ENCODE data around the gene PPTC7.
"Not testable (repeated sequence)": the region's sequence is repeated elsewhere in the genome, so short reads cannot be mapped to it uniquely, and the experiment has no call there.

Gene PPTC7

DNA sequence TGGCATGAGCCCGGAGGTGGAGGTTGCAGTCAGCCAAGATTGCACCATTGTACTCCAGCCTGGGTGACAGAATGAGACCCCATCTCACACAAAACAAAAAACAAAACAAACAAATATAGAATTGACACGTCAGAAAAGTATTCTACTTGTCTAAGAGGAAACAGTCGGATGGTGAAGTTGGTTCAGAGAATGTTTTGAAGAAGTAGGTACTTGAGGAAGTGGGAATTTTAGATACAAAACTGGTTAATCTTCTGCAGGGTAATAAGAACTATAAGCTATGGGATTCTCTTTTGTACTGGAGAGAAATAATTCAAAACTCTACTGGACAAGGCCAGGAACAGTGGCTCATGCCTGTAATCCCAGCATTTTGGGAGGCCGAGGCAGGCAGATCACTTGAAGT is 16.2 kb upstream of the PPTC7 start:
- Histone ChIP-seq H2AFZ (ENCODE audit: low read length) (no peak overlapping the region), H3K27ac (replicated peaks; ENCODE audit: low read length) (no peak overlapping the region), H3K18ac (ENCODE audit: low read length) (no peak overlapping the region), H3K4ac (ENCODE audit: low read length) (no peak overlapping the region), H2AK5ac (ENCODE audit: low read depth, low read length) (no peak overlapping the region), H2BK15ac (ENCODE audit: low read length) (no peak overlapping the region), H2BK12ac (ENCODE audit: low read length) (no peak overlapping the region), H3K36me3 (replicated peaks in 1 of 2; ENCODE audit: control insufficient read depth in 2 of 2, insufficient read depth in 2 of 2, low read length in 2 of 2) (no peaks in the 10 kb centered on the region), H3K9ac (ENCODE audit: low read depth, low read length, poor library complexity) (no peak overlapping the region), H4K8ac (ENCODE audit: low read depth, low read length) (no peak overlapping the region), H3K23ac (ENCODE audit: low read depth, low read length, poor library complexity) (no peak overlapping the region), H3K4me3 (ENCODE audit: low read length in 2 of 2) (no peak overlapping the region), H4K91ac (ENCODE audit: low read depth, low read length, poor library complexity) (no peak overlapping the region), H3K27me3 (ENCODE audit: control insufficient read depth in 3 of 3, insufficient read depth in 3 of 3, low read depth in 1 of 3, low read length in 3 of 3) (no peaks in the 10 kb centered on the region), H3K14ac (ENCODE audit: low read length) (no peak overlapping the region), H3K9me3 (replicated peaks in 1 of 2; ENCODE audit: control insufficient read depth in 2 of 2, insufficient read depth in 1 of 2, low read depth in 1 of 2, low read length in 2 of 2) (no peaks in the 10 kb centered on the region), H3K79me1 (ENCODE audit: low read depth, low read length) (no peaks in the 10 kb centered on the region), H2BK120ac (ENCODE audit: low read depth, low read length) (no peak overlapping the region), H3K4me2 (ENCODE audit: insufficient read depth, low read length, poor library complexity, severe bottlenecking) (no peak overlapping the region), H2BK5ac (ENCODE audit: low read length) (no peak overlapping the region), H3K4me1 (ENCODE audit: control insufficient read depth in 2 of 2, insufficient read depth in 1 of 2, low read depth in 1 of 2, low read length in 2 of 2) (no peaks in the 10 kb centered on the region)
- no peak for DNase-seq (ENCODE audit: low spot score)
- WGBS, 2 donors (ENCODE audit: extremely low coverage in 2 of 2, insufficient read length in 2 of 2, insufficient replicate concordance in 1 of 2): no CpG with 5 or more reads among the region's 4 CpGs

DNA sequence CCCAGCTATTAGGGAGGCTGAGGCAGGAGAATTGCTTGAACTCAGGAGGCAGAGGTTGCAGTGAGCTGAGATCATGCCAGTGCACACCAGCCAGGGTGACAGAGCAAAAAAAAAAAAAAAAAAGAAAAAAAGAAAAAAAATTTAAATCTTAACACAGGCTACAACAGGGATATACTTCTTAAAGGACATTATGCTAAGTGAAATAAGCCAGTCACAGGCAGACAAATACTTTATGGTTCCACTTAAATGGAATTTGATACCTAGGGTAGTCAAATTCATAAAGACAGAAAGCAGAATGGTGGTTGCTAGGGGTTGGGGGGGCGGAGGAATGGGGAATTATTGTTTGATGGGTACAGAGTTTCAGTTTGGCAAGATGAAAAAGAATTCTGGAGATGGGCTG is 14.8 kb upstream of the PPTC7 start:
- Histone ChIP-seq H3K27ac (replicated peaks; ENCODE audit: low read length) (no peak overlapping the region), H4K8ac (ENCODE audit: low read depth, low read length) (no peak overlapping the region), H3K23ac (ENCODE audit: low read depth, low read length, poor library complexity) (no peak overlapping the region), H3K4me2 (ENCODE audit: insufficient read depth, low read length, poor library complexity, severe bottlenecking) (no peak overlapping the region), H3K36me3 (replicated peaks in 1 of 2; ENCODE audit: control insufficient read depth in 2 of 2, insufficient read depth in 2 of 2, low read length in 2 of 2) (no peaks in the 10 kb centered on the region), H3K79me1 (ENCODE audit: low read depth, low read length) (no peaks in the 10 kb centered on the region), H3K9ac (ENCODE audit: low read depth, low read length, poor library complexity) (no peak overlapping the region), H2BK5ac (ENCODE audit: low read length) (no peak overlapping the region), H3K14ac (ENCODE audit: low read length) (no peak overlapping the region), H3K18ac (ENCODE audit: low read length) (no peak overlapping the region), H4K91ac (ENCODE audit: low read depth, low read length, poor library complexity) (no peak overlapping the region), H3K4me1 (ENCODE audit: control insufficient read depth in 2 of 2, insufficient read depth in 1 of 2, low read depth in 1 of 2, low read length in 2 of 2) (no peaks in the 10 kb centered on the region), H2BK12ac (ENCODE audit: low read length) (no peak overlapping the region), H3K4ac (ENCODE audit: low read length) (no peak overlapping the region), H2AFZ (ENCODE audit: low read length) (no peak overlapping the region), H3K27me3 (ENCODE audit: control insufficient read depth in 3 of 3, insufficient read depth in 3 of 3, low read depth in 1 of 3, low read length in 3 of 3) (no peaks in the 10 kb centered on the region), H2BK15ac (ENCODE audit: low read length) (no peak overlapping the region), H2BK120ac (ENCODE audit: low read depth, low read length) (no peak overlapping the region), H3K4me3 (ENCODE audit: low read length in 2 of 2) (no peak overlapping the region), H3K9me3 (replicated peaks in 1 of 2; ENCODE audit: control insufficient read depth in 2 of 2, insufficient read depth in 1 of 2, low read depth in 1 of 2, low read length in 2 of 2) (no peaks in the 10 kb centered on the region), H2AK5ac (ENCODE audit: low read depth, low read length) (no peak overlapping the region)
- WGBS, 2 donors (ENCODE audit: extremely low coverage in 2 of 2, insufficient read length in 2 of 2, insufficient replicate concordance in 1 of 2): no CpG with 5 or more reads among the region's 1 CpG
- no peak for DNase-seq (ENCODE audit: low spot score)

DNA sequence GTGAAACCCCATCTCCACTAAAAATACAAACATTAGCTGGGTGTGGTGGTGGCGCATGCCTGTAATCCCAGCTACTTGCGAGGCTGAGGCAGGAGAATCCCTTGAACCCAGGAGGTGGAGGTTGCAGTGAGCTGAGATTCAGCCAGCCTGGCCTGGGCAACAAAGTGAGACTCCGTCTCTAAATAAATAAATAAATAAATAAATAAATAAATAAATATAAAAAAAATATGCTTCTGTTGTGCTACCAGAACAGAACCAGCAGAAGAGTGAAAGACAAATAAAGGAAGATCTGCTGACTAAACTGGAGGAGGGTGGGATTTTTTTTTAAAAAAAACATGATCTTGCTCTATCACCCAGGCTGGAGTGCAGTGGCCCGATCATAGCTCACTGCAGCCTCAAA is 9.8 kb upstream of the PPTC7 start:
- not testable (repeated sequence) for H4K8ac ChIP-seq (ENCODE audit: low read depth, low read length); H3K4me3 ChIP-seq (ENCODE audit: low read length in 2 of 2); H3K23ac ChIP-seq (ENCODE audit: low read depth, low read length, poor library complexity); H4K91ac ChIP-seq (ENCODE audit: low read depth, low read length, poor library complexity); H3K27me3 ChIP-seq (ENCODE audit: control insufficient read depth in 3 of 3, insufficient read depth in 3 of 3, low read depth in 1 of 3, low read length in 3 of 3); H2AK5ac ChIP-seq (ENCODE audit: low read depth, low read length); H3K4ac ChIP-seq (ENCODE audit: low read length); H2BK120ac ChIP-seq (ENCODE audit: low read depth, low read length); DNase-seq (ENCODE audit: low spot score); H3K4me1 ChIP-seq (ENCODE audit: control insufficient read depth in 2 of 2, insufficient read depth in 1 of 2, low read depth in 1 of 2, low read length in 2 of 2); H2BK12ac ChIP-seq (ENCODE audit: low read length); H3K36me3 ChIP-seq (replicated peaks in 1 of 2; ENCODE audit: control insufficient read depth in 2 of 2, insufficient read depth in 2 of 2, low read length in 2 of 2); H2BK15ac ChIP-seq (ENCODE audit: low read length); H3K27ac ChIP-seq (replicated peaks; ENCODE audit: low read length); H3K79me1 ChIP-seq (ENCODE audit: low read depth, low read length); H3K9me3 ChIP-seq (replicated peaks in 1 of 2; ENCODE audit: control insufficient read depth in 2 of 2, insufficient read depth in 1 of 2, low read depth in 1 of 2, low read length in 2 of 2); H3K14ac ChIP-seq (ENCODE audit: low read length); H2BK5ac ChIP-seq (ENCODE audit: low read length); H2AFZ ChIP-seq (ENCODE audit: low read length); H3K9ac ChIP-seq (ENCODE audit: low read depth, low read length, poor library complexity); H3K18ac ChIP-seq (ENCODE audit: low read length); H3K4me2 ChIP-seq (ENCODE audit: insufficient read depth, low read length, poor library complexity, severe bottlenecking)
- no CpG with 5 or more reads among the region's 4 CpGs for WGBS, 2 donors (ENCODE audit: extremely low coverage in 2 of 2, insufficient read length in 2 of 2, insufficient replicate concordance in 1 of 2)

DNA sequence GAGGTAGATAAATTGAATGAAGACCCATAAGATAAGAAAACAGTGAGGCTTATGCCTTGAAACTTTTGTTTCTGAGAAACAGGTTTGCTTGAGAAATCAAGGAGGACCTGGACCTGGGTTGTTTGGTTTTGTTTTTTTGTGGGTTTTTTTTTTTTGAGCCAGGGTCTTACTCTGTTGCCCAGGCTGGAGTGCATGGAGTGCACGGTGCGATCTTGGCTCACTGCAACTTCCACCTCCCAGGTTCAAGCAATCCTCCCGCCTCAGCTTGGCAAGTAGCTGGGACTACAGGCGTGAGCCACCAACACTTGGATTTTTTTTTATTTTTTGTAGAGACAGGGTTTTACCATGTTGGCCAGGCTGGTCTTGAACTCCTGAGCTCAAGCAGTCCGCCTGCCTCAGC is 9.0 kb upstream of the PPTC7 start:
- Histone ChIP-seq H3K27me3 (ENCODE audit: control insufficient read depth in 3 of 3, insufficient read depth in 3 of 3, low read depth in 1 of 3, low read length in 3 of 3) (no peaks in the 10 kb centered on the region), H2BK120ac (ENCODE audit: low read depth, low read length) (no peak overlapping the region), H3K4me1 (ENCODE audit: control insufficient read depth in 2 of 2, insufficient read depth in 1 of 2, low read depth in 1 of 2, low read length in 2 of 2) (peaks cover 4 to 5% of the 10 kb centered on the region in 2 donors), H3K4ac (ENCODE audit: low read length) (no peak overlapping the region), H4K91ac (ENCODE audit: low read depth, low read length, poor library complexity) (no peak overlapping the region), H2BK12ac (ENCODE audit: low read length) (no peak overlapping the region), H3K36me3 (replicated peaks in 1 of 2; ENCODE audit: control insufficient read depth in 2 of 2, insufficient read depth in 2 of 2, low read length in 2 of 2) (no peaks in the 10 kb centered on the region), H3K27ac (replicated peaks; ENCODE audit: low read length) (no peak overlapping the region), H4K8ac (ENCODE audit: low read depth, low read length) (no peak overlapping the region), H3K9me3 (replicated peaks in 1 of 2; ENCODE audit: control insufficient read depth in 2 of 2, insufficient read depth in 1 of 2, low read depth in 1 of 2, low read length in 2 of 2) (no peaks in the 10 kb centered on the region), H3K14ac (ENCODE audit: low read length) (no peak overlapping the region), H2BK15ac (ENCODE audit: low read length) (no peak overlapping the region), H3K9ac (ENCODE audit: low read depth, low read length, poor library complexity) (no peak overlapping the region), H3K18ac (ENCODE audit: low read length) (no peak overlapping the region), H3K23ac (ENCODE audit: low read depth, low read length, poor library complexity) (no peak overlapping the region), H2AK5ac (ENCODE audit: low read depth, low read length) (no peak overlapping the region), H3K79me1 (ENCODE audit: low read depth, low read length) (no peaks in the 10 kb centered on the region), H2BK5ac (ENCODE audit: low read length) (no peak overlapping the region), H3K4me3 (ENCODE audit: low read length in 2 of 2) (no peak overlapping the region), H2AFZ (ENCODE audit: low read length) (peak overlapping the region; percentile 40), H3K4me2 (ENCODE audit: insufficient read depth, low read length, poor library complexity, severe bottlenecking) (no peak overlapping the region)
- WGBS, 2 donors (ENCODE audit: extremely low coverage in 2 of 2, insufficient read length in 2 of 2, insufficient replicate concordance in 1 of 2): no CpG with 5 or more reads among the region's 5 CpGs
- no peak for DNase-seq (ENCODE audit: low spot score)

All from neuronal stem cell (in vitro differentiated cells).